Activated CD4-positive, alpha-beta memory T cell treated with anti-CD3 and anti-CD28 coated beads, Interleukin-2, amount 10 ng/mL, durations not matched to agents 7 days and 5 days (primary cell): ENCODE results near the gene TM7SF2. TPM values are rescaled to one million over a fixed set of nuclear protein-coding genes. Genes with fewer than 3 reads are reported as not detected.

ENCODE experiments used
- CTCF ChIA-PET: fragments of 350-600 bp; sonication (Branson Sonifier 250); formaldehyde crosslinking; loops from one replicate; lab custom pipeline; 2021; ENCODE audit warnings: antibody characterized with exemption, inconsistent platforms; lab: Charles Lee
- POLR2A ChIA-PET: fragments of 350-600 bp; sonication (Branson Sonifier 250); formaldehyde crosslinking; loops from one replicate; lab custom pipeline; 2021; ENCODE audit warnings: antibody characterized with exemption; lab: Charles Lee
- DNase-seq: peaks from one replicate; pipeline ENCODE4 v3.0.0-alpha.2; 2020
- H3K27ac Mint-ChIP-seq: one replicate; pipeline ENCODE4 v1.8.0; 2021; ENCODE audit warnings: mild to moderate bottlenecking, mixed read lengths
- H3K27me3 Mint-ChIP-seq: one replicate; pipeline ENCODE4 v1.8.0; 2021; ENCODE audit warnings: mixed read lengths
- H3K36me3 Mint-ChIP-seq: one replicate; pipeline ENCODE4 v1.8.0; 2021; ENCODE audit warnings: low read depth, mixed read lengths
- H3K4me1 Mint-ChIP-seq: one replicate; pipeline ENCODE4 v1.8.0; 2021; ENCODE audit warnings: mixed read lengths
- H3K4me3 Mint-ChIP-seq: one replicate; pipeline ENCODE4 v1.8.0; 2021; ENCODE audit warnings: mild to moderate bottlenecking, mixed read lengths
- H3K9me3 Mint-ChIP-seq: one replicate; pipeline ENCODE4 v1.8.0; 2021; ENCODE audit warnings: mixed read lengths
- total RNA-seq, 2 experiments: library from RNA; stranded (reverse); gene quantifications; one replicate each; pipeline ENCODE4 v1.2.3, GENCODE V29; 2021

Gene TM7SF2
- total RNA-seq, 2 experiments from 2014 or later: 27.2 to 28.4 TPM

- Mint-ChIP-seq H3K4me3 (peak within 1 kb of the TSS; percentile 97), H3K9me3 (no peaks in the 10 kb centered on the region), H3K4me1 (peaks cover 25% of the 10 kb centered on the region), H3K27ac (peak within 1 kb of the TSS; percentile 96), H3K36me3 (peaks cover 10% of the 10 kb centered on the region), H3K27me3 (no peaks in the 10 kb centered on the region)
- POLR2A ChIA-PET: interaction anchor here (0.8 to 6.2 kb wide), 25 partner anchors 9 to 517 kb away, joined by 3 to 83 read pairs (median 5); partner anchors contain the start of genes ARL2, CAPN1, CDCA5 and FAU
- CTCF ChIA-PET: interaction anchor here (1.1 to 6.8 kb wide), 6 partner anchors 13 to 82 kb away, joined by 3 to 89 read pairs (median 4); partner anchors contain the start of genes ARL2, FAU, MRPL49 and TM7SF2
- DNase-seq: peak; percentile 91
Measured at GRCh38 chr11:65095974-65096806, 15.5 kb upstream of the TM7SF2 start, which contains the start of gene VPS51. Gene VPS51 (plus strand): TSS chr11:65096214. CDS start chr11:65096251, 37 bp downstream.

- peak overlapping the region; percentile 96 for H3K27ac Mint-ChIP-seq
- H3K4me3 Mint-ChIP-seq: peak overlapping the region; percentile 97
- H3K36me3 Mint-ChIP-seq: peaks cover 13% of the 10 kb centered on the region
- CTCF ChIA-PET: interaction anchor here (1.1 to 6.8 kb wide), 5 partner anchors 14 to 83 kb away, joined by 3 to 89 read pairs (median 5); partner anchors contain the start of genes ARL2, TM7SF2 and ZNHIT2
- no peaks in the 10 kb centered on the region for H3K9me3 Mint-ChIP-seq
- POLR2A ChIA-PET: interaction anchor here (0.8 to 6.2 kb wide), 25 partner anchors 8 to 517 kb away, joined by 3 to 83 read pairs (median 7); partner anchors contain the start of genes ARL2, CAPN1, CDCA5 and FAU
- H3K27me3 Mint-ChIP-seq: no peaks in the 10 kb centered on the region
- peaks cover 25% of the 10 kb centered on the region for H3K4me1 Mint-ChIP-seq
- DNase-seq: no peak
Measured at GRCh38 chr11:65096926-65097325, 14.7 kb upstream of the TM7SF2 start.

- H3K4me1 Mint-ChIP-seq: peaks cover 38% of the 10 kb centered on the region
- CTCF ChIA-PET: interaction anchor here (1.0 to 6.8 kb wide), 3 partner anchors 10 to 17 kb away, joined by 3 to 89 read pairs (median 5); partner anchors contain the start of genes TM7SF2 and ZNHIT2
- no peak for DNase-seq
- H3K27ac Mint-ChIP-seq: no peak overlapping the region
- POLR2A ChIA-PET: interaction anchor here (0.6 to 5.3 kb wide), 2 partner anchors 17 kb away, joined by 3 to 49 read pairs; partner anchors contain the start of genes CDCA5 and ZNHIT2
- H3K27me3 Mint-ChIP-seq: no peaks in the 10 kb centered on the region
- peaks cover 26% of the 10 kb centered on the region for H3K36me3 Mint-ChIP-seq
- H3K9me3 Mint-ChIP-seq: no peaks in the 10 kb centered on the region
- no peak overlapping the region for H3K4me3 Mint-ChIP-seq
Measured at GRCh38 chr11:65100674-65101350, 10.9 kb upstream of the TM7SF2 start.

- peaks cover 35% of the 10 kb centered on the region for H3K36me3 Mint-ChIP-seq
- H3K9me3 Mint-ChIP-seq: no peaks in the 10 kb centered on the region
- H3K4me3 Mint-ChIP-seq: no peak overlapping the region
- H3K27me3 Mint-ChIP-seq: no peaks in the 10 kb centered on the region
- H3K27ac Mint-ChIP-seq: no peak overlapping the region
- ChIA-PET CTCF (interaction anchor here (0.8 to 2.6 kb wide), 4 partner anchors 8 to 250 kb away, joined by 3 to 9 read pairs (median 4); partner anchors contain the start of gene TM7SF2), POLR2A (interaction anchor here (1.6 to 1.8 kb wide), 3 partner anchors 9 to 32 kb away, joined by 3 to 6 read pairs (median 4); partner anchors contain the start of genes FAU, MRPL49, SYVN1 and TM7SF2)
- H3K4me1 Mint-ChIP-seq: peaks cover 31% of the 10 kb centered on the region
- DNase-seq: no peak
Measured at GRCh38 chr11:65102142-65103095, 9.3 kb upstream of the TM7SF2 start.

GRCh38 chr11:65103476-65103875 is 8.2 kb upstream of the TM7SF2 start:
- Mint-ChIP-seq H3K9me3 (no peaks in the 10 kb centered on the region), H3K27me3 (no peaks in the 10 kb centered on the region), H3K36me3 (peaks cover 31% of the 10 kb centered on the region), H3K27ac (no peak overlapping the region), H3K4me1 (peaks cover 27% of the 10 kb centered on the region), H3K4me3 (no peak overlapping the region)
- CTCF ChIA-PET: interaction anchor here (2.6 kb wide), 1 partner anchor 9 kb away, joined by 9 read pairs; the partner anchor contains the start of gene TM7SF2
- no peak for DNase-seq
- POLR2A ChIA-PET: interaction anchor here (1.1 to 1.8 kb wide), 4 partner anchors 8 to 19 kb away, joined by 3 to 6 read pairs (median 4); partner anchors contain the start of genes FAU, MRPL49, TM7SF2 and ZNHIT2

GRCh38 chr11:65104628-65105027 is 7.0 kb upstream of the TM7SF2 start:
- Mint-ChIP-seq H3K36me3 (peaks cover 25% of the 10 kb centered on the region), H3K9me3 (no peaks in the 10 kb centered on the region), H3K27ac (no peak overlapping the region), H3K4me3 (no peak overlapping the region), H3K27me3 (no peaks in the 10 kb centered on the region), H3K4me1 (peaks cover 22% of the 10 kb centered on the region)
- no peak for DNase-seq
- POLR2A ChIA-PET: interaction anchor here (0.7 to 2.4 kb wide), 4 partner anchors 8 to 21 kb away, joined by 3 to 9 read pairs (median 4); partner anchors contain the start of genes CDCA5, FAU, MRPL49 and VPS51
- CTCF ChIA-PET: no interaction called here

- CTCF ChIA-PET: no interaction called here
- Mint-ChIP-seq H3K27me3 (no peaks in the 10 kb centered on the region), H3K4me3 (no peak overlapping the region), H3K9me3 (no peaks in the 10 kb centered on the region), H3K27ac (no peak overlapping the region), H3K4me1 (peaks cover 41% of the 10 kb centered on the region), H3K36me3 (peaks cover 25% of the 10 kb centered on the region)
- POLR2A ChIA-PET: interaction anchor here (2.9 kb wide), 1 partner anchor 10 kb away, joined by 25 read pairs; the partner anchor contains the start of gene VPS51
- DNase-seq: no peak
Measured at GRCh38 chr11:65107078-65107477, 4.6 kb upstream of the TM7SF2 start.

- H3K4me3 Mint-ChIP-seq: no peak overlapping the region
- H3K36me3 Mint-ChIP-seq: peaks cover 25% of the 10 kb centered on the region
- H3K9me3 Mint-ChIP-seq: no peaks in the 10 kb centered on the region
- no peaks in the 10 kb centered on the region for H3K27me3 Mint-ChIP-seq
- ChIA-PET CTCF (no interaction called here), POLR2A (interaction anchor here (1.1 to 5.6 kb wide), 5 partner anchors 9 to 68 kb away, joined by 3 to 75 read pairs (median 4); partner anchors contain the start of genes FAU, MRPL49, VPS51 and ZNHIT2)
- H3K4me1 Mint-ChIP-seq: peaks cover 41% of the 10 kb centered on the region
- no peak for DNase-seq
- H3K27ac Mint-ChIP-seq: no peak overlapping the region
Measured at GRCh38 chr11:65107751-65108468, 3.8 kb upstream of the TM7SF2 start.

- Mint-ChIP-seq H3K4me3 (no peak overlapping the region), H3K27ac (no peak overlapping the region), H3K9me3 (no peaks in the 10 kb centered on the region), H3K36me3 (peaks cover 23% of the 10 kb centered on the region), H3K4me1 (peaks cover 46% of the 10 kb centered on the region), H3K27me3 (no peaks in the 10 kb centered on the region)
- POLR2A ChIA-PET: interaction anchor here (1.1 to 5.6 kb wide), 7 partner anchors 9 to 73 kb away, joined by 3 to 75 read pairs (median 18); partner anchors contain the start of genes CAPN1, FAU, MRPL49 and SYVN1
- CTCF ChIA-PET: interaction anchor here (1.5 to 5.2 kb wide), 4 partner anchors 11 to 208 kb away, joined by 4 to 89 read pairs (median 12); partner anchors contain the start of genes CDCA5, VPS51 and ZFPL1
- DNase-seq: no peak
Measured at GRCh38 chr11:65108469-65109123, 3.1 kb upstream of the TM7SF2 start.
